Measurements from ENCODE around the gene SLC16A3. TPM values are rescaled to one million over a fixed set of nuclear protein-coding genes. Genes with fewer than 3 reads are reported as not detected.

SLC16A3 gene
- total RNA-seq, 6 experiments from 2014 or later = 4.1 to 34.0 (median 7.3) TPM

DNA sequence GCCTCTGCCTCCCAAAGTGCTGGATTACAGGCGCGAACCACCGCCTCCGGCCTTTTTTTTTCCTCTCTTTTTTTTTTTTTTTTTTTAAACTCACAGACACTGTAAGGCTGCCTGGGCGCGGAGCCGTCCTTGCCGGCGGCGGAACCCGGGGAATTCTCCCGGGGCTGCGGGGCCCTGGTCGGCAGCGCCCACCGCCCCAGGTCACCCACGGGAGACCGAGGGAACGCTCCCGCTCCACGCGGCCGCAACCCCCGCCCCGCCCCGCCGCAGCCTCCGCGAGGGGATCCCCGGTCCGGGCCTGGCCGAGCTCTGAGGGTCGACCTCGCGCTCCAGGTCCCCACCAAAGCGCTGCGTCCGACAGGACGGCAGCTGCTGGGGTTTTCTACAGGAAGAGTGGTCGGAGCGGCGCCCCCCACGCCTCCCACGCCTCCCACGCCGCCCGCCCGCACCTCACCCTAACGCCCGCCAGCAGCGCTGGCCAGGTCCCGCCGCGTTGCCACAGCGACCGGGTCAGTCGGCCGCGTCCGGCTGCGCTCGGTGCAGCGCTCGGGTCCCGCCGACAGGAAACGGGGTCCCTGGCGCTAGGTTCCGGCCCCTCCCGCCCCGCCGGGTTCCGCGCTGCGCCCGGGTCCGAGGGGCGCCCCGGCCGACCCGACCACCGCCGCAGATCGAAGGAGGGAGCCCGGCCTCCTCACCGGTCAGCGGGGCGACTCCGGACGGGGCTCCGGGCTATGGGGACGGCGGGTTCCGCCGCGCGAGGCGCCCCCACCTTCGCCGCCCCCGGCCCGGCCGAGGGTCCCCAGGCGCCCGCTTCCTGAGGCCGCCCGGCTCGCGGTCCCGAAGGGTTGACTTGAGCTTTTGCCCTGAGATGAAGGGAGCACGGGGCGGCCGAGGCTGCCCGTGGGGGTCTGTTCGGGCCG is 16.3 kb upstream of the SLC16A3 start, which contains the start of gene CCDC57:
TSS of gene CCDC57 (minus strand) at position 512 of the 920 bp plus-strand sequence. CDS start 10,898 bp downstream, outside the sequence.
- Histone ChIP-seq H3K4me3 (peak within 1 kb of the TSS; percentile 84 to 98 (median 92)), H3K27me3 (no peaks in the 10 kb centered on the region), H3K36me3 (no peaks in the 10 kb centered on the region), H3K9me3 (no peaks in the 10 kb centered on the region), H3K4me1 (peaks cover 2 to 19% (median 5%) of the 10 kb centered on the region in 4 donors), H3K27ac (peak within 1 kb of the TSS; percentile 67 to 87 (median 76))
- peak; percentile 87 to 89 (median 89) for DNase-seq
- TF ChIP-seq, protein P1, sequence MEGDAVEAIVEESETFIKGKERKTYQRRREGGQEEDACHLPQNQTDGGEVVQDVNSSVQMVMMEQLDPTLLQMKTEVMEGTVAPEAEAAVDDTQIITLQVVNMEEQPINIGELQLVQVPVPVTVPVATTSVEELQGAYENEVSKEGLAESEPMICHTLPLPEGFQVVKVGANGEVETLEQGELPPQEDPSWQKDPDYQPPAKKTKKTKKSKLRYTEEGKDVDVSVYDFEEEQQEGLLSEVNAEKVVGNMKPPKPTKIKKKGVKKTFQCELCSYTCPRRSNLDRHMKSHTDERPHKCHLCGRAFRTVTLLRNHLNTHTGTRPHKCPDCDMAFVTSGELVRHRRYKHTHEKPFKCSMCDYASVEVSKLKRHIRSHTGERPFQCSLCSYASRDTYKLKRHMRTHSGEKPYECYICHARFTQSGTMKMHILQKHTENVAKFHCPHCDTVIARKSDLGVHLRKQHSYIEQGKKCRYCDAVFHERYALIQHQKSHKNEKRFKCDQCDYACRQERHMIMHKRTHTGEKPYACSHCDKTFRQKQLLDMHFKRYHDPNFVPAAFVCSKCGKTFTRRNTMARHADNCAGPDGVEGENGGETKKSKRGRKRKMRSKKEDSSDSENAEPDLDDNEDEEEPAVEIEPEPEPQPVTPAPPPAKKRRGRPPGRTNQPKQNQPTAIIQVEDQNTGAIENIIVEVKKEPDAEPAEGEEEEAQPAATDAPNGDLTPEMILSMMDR (IDR thresholded peaks at IDR 0.05) = no peak
- peak; percentile 22 for TF ChIP-seq POLR2A (IDR thresholded peaks at IDR 0.05)
- ATAC-seq = peak; percentile 65 to 85 (median 80)
- 1% methylated on average over 16 of the region's 116 CpGs for WGBS (ENCODE audit: insufficient coverage, low coverage, low lambda C conversion rate, missing lambda C conversion rate)
- intact Hi-C loops (cut with DNase I) = no loop called here

- Histone ChIP-seq H3K27me3 (no peaks in the 10 kb centered on the region), H3K4me1 (peaks cover 2 to 22% (median 5%) of the 10 kb centered on the region in 4 donors), H3K27ac (peak overlapping the region; percentile 67 to 87 (median 76)), H3K9me3 (no peaks in the 10 kb centered on the region), H3K4me3 (peak overlapping the region; percentile 84 to 98 (median 92)), H3K36me3 (no peaks in the 10 kb centered on the region)
- peak in 2 of 3 donors; percentile 62 to 64 for DNase-seq
- no peak for TF ChIP-seq POLR2A (IDR thresholded peaks at IDR 0.05)
- TF ChIP-seq, protein P1 (IDR thresholded peaks at IDR 0.05) = no peak
- intact Hi-C loops (cut with DNase I) = no loop called here
- WGBS (ENCODE audit: insufficient coverage, low coverage, low lambda C conversion rate, missing lambda C conversion rate) = 9% methylated on average over 4 of the region's 37 CpGs
- peak; percentile 13 to 37 (median 25) for ATAC-seq
Measured at GRCh38 chr17:82213251-82214011, 15.4 kb upstream of the SLC16A3 start.

DNA sequence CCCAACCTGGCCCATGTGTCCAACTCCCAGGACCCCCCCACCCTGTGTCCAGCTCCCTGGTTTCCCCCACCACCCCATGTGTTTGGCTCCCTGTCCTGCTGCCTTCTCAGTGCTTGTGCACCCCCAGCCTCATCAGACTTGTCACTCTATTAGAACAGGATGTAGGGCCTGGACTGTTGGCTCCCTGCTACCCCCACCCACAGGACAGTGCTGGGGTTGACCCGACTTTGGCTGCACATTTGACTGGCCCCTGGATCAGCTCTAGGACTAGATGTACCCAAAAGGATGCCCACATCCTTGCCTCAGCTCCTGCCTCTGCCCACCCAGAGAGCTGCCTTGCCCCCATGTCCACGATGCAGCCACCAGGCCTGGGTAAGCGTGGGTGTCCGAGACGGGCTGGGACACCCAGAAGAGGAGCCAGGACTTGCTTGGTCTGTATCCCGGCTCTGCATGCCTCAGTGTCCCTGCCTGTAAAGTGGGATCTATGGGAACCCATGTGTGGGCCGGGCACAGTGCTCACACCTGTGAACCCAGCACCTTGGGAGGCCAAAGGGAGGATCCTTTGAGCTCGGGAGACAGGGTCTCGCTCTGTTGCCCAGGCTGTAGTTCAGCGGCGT is 14.7 kb upstream of the SLC16A3 start:
- TF ChIP-seq, protein P1 (IDR thresholded peaks at IDR 0.05) = no peak
- ATAC-seq (no peak), DNase-seq (peak in 1 of 3 donors; percentile 48)
- Histone ChIP-seq H3K36me3 (no peaks in the 10 kb centered on the region), H3K4me3 (no peak overlapping the region), H3K4me1 (peaks cover 2 to 22% (median 5%) of the 10 kb centered on the region in 4 donors), H3K27ac (no peak overlapping the region), H3K9me3 (no peaks in the 10 kb centered on the region), H3K27me3 (no peaks in the 10 kb centered on the region)
- WGBS (ENCODE audit: insufficient coverage, low coverage, low lambda C conversion rate, missing lambda C conversion rate) = 29% methylated on average over 1 of the region's 11 CpGs
- intact Hi-C loops (cut with DNase I) = no loop called here
